SH-SY5Y (cell line): ENCODE measurements around the gene FGGY.

ENCODE experiments used
- GATA2 ChIP-seq: IDR thresholded peaks from 2 replicates; pipeline ENCODE4 v1.6.1; 2011; ENCODE audit warnings: mild to moderate bottlenecking, low read depth, low read length
- GATA3 ChIP-seq: IDR thresholded peaks from 2 replicates; pipeline ENCODE4 v1.6.1; 2011; ENCODE audit warnings: low read depth, mild to moderate bottlenecking, low read length, moderate library complexity

- no peak for TF ChIP-seq GATA2
- no peak for TF ChIP-seq GATA3
Measured at GRCh38 chr1:59480188-59480888, 183.4 kb downstream of the FGGY start.
